ENCODE measurements around the gene OR51V1.

DNA sequence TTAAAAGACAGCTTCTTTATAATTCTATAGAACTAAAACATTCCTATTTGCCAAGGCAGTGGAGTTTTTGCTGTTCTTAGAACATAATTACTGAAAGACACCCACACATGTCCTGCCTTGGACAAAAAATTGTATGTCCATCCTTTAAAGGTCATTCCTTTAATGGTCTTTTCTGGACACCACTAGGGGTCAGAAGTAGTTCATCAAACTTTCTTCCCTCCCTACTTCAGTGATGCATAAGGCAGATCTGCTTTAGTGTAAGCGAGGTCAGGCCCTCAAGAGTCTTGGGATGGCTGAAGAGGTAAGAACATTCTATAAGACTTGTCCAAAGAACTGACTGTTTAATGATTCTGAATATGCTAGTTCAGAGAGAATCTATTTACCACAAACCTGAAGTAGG lies 4.3 kb upstream of the OR51V1 start:
- TF ChIP-seq POLR2A (IDR thresholded peaks at IDR 0.05; ENCODE audit: low read length), result no peak
- no peak for TF ChIP-seq GATA1 (IDR thresholded peaks at IDR 0.05; ENCODE audit: low read depth, low read length)
